ENCODE data around the gene FHAD1.
A peak's percentile ranks its signal among the peaks of the same experiment; 100 is the strongest.
"Not testable (repeated sequence)": the region's sequence is repeated elsewhere in the genome, so short reads cannot be mapped to it uniquely, and the experiment has no call there.

The FHAD1 gene

GRCh38 chr1:15305468-15305770 is 58.4 kb downstream of the FHAD1 start:
- peak; percentile 60 for DNase-seq (ENCODE audit: low spot score)

- DNase-seq (ENCODE audit: low spot score), result not testable (repeated sequence)
These were observed 59.3 kb downstream of the FHAD1 start for GRCh38 chr1:15306352-15306751.

GRCh38 chr1:15308135-15308534 is 61.1 kb downstream of the FHAD1 start:
- DNase-seq (ENCODE audit: low spot score), result no peak

- no peak for DNase-seq (ENCODE audit: low spot score)
These were observed 61.6 kb downstream of the FHAD1 start for GRCh38 chr1:15308621-15309027.

- DNase-seq (ENCODE audit: low spot score), result no peak
These were observed 62.7 kb downstream of the FHAD1 start for GRCh38 chr1:15309687-15310086.

- DNase-seq (ENCODE audit: low spot score), result no peak
These were observed 63.5 kb downstream of the FHAD1 start for GRCh38 chr1:15310544-15310943.

- no peak for DNase-seq (ENCODE audit: low spot score)
These were observed 64.2 kb downstream of the FHAD1 start for GRCh38 chr1:15311122-15311822.

GRCh38 chr1:15311880-15312279 is 64.9 kb downstream of the FHAD1 start:
- no peak for DNase-seq (ENCODE audit: low spot score)

GRCh38 chr1:15312626-15313411 is 65.8 kb downstream of the FHAD1 start:
- DNase-seq (ENCODE audit: low spot score), result no peak

- DNase-seq (ENCODE audit: low spot score), result no peak
These were observed 67.6 kb downstream of the FHAD1 start for GRCh38 chr1:15314328-15315281.

GRCh38 chr1:15315815-15316214 is 68.8 kb downstream of the FHAD1 start:
- no peak for DNase-seq (ENCODE audit: low spot score)

GRCh38 chr1:15316510-15316909 is 69.5 kb downstream of the FHAD1 start:
- DNase-seq (ENCODE audit: low spot score), result no peak

- no peak for DNase-seq (ENCODE audit: low spot score)
These were observed 73.2 kb downstream of the FHAD1 start for GRCh38 chr1:15320267-15320666.

GRCh38 chr1:15321601-15322000 is 74.6 kb downstream of the FHAD1 start:
- DNase-seq (ENCODE audit: low spot score), result no peak

- DNase-seq (ENCODE audit: low spot score), result no peak
These were observed 75.8 kb downstream of the FHAD1 start for GRCh38 chr1:15322648-15323350.

- DNase-seq (ENCODE audit: low spot score), result peak; percentile 84
These were observed 76.4 kb downstream of the FHAD1 start for GRCh38 chr1:15323351-15323988.

GRCh38 chr1:15323989-15324868 is 77.2 kb downstream of the FHAD1 start:
- DNase-seq (ENCODE audit: low spot score), result no peak

GRCh38 chr1:15324869-15325335 is 77.9 kb downstream of the FHAD1 start:
- DNase-seq (ENCODE audit: low spot score), result no peak

- DNase-seq (ENCODE audit: low spot score), result no peak
These were observed 78.5 kb downstream of the FHAD1 start for GRCh38 chr1:15325375-15326085.

Data from AG20443 (cell line).